Measurements from ENCODE around the gene RSPH6A.

GRCh38 chr19:45786533-45786894 is 28.6 kb downstream of the RSPH6A start:
- TF ChIP-seq CTCF (IDR thresholded peaks at IDR 0.05; ENCODE audit: poor library complexity, severe bottlenecking) (no peak), RAD21 (conservative IDR thresholded peaks at IDR 0.05) (no peak), MXI1 (conservative IDR thresholded peaks at IDR 0.05; ENCODE audit: poor library complexity, severe bottlenecking) (no peak), REST (IDR thresholded peaks at IDR 0.05; ENCODE audit: borderline replicate concordance) (no peak), POLR2AphosphoS5 (IDR thresholded peaks at IDR 0.05) (no peak), EZH2 (IDR thresholded peaks at IDR 0.05; ENCODE audit: borderline replicate concordance, insufficient read depth, low read length, poor library complexity, severe bottlenecking) (no peak), EP300 (conservative IDR thresholded peaks at IDR 0.05; ENCODE audit: poor library complexity, severe bottlenecking) (no peak)
